NCI-H526 (cell line): ENCODE data around the gene RAB40C.
A peak's percentile ranks its signal among the peaks of the same experiment; 100 is the strongest.

Source experiments
- DNase-seq, 2 experiments: peaks; one replicate each; lab custom pipeline; 2025; lab: John Stamatoyannopoulos, UW

RAB40C gene

DNA sequence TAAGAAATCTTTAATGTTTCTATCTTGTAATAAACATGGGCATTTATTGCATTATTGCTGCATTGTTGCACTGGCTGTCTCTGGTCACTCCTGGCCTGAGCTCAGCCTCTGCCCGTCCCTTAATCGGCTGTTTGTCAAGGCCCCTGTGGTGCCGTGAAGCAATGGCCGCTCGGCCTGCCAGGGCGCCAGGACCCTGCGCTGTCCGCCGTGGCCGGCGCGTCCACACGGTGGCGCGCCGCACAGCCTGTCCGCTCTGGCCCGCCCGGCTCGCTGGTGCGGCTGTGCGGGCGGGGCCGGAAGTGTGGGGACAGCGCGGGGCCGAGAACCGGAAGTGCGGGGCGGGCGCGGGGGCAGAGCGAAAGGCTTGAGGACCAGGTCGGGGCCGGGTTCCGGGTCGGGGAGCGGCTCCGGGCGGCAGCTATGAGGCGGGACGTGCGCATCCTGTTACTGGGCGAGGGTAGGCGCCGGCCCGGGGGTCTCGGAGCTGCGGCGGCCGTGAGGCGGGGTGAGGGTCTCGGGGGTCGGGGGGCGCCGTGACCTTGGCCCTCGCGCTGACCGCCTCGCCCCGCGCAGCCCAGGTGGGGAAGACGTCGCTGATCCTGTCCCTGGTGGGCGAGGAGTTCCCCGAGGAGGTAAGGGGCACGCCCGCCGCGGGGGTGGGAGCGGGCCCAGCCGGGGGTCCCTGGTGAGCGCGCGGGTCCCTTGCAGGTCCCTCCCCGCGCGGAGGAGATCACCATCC, 78.1 kb downstream of the RAB40C start, which contains the start of gene RHOT2:
TSS of gene RHOT2 (plus strand) at position 353 of the 739 bp plus-strand sequence. CDS start at position 421, 68 bp downstream.
- peak; percentile 68 to 92 for DNase-seq

DNA sequence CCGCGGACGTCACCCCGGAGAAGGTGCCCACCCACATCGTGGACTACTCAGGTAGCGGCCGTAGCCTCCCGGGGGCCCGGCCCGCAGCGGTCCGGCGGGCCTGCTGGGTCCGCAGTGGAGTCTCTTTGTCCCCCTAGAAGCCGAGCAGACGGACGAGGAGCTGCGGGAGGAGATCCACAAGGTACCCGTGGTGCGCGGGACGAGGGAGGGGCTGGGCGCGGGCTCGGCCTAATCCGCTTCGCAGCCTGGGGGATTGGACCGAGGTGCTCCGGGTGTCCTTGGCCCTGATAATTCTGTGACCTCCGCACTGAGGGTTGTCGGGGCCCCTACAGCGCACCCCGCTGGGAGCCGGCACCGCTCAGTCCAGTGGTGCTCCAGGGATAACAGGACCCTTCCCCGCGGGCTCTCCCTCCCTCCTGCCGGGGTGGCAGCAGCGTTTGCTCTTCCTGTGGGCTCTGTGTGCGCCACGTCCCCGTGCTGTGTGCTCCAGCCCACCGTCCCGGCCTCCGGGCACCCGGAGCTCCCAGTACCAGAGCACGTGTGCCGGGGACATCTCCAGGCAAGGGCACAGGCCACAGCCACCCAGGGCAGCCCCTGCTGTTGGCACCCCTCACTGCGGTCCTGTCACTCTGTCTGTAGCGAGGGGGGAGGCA, 78.8 kb downstream of the RAB40C start:
- no peak for DNase-seq

DNA sequence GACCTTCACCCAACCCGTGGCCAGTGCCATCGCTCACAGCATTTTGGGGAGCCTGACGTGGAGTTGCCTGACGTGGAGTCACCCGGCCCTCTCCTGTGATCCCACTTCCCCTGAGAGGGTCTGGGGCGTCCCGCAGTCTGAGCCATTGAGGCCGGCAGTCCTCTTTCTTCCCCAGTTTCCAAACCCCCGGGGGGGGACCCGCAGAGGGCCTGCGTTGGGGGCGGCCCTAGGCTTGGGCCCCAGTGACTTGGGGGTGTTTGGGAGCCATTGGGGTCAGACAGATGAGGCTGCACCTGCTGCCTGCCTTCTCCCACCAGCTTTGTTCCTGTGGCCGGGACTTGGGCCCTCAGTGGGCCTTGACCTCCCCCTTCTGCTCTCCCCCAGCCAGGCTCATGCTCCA, 79.8 kb downstream of the RAB40C start:
- DNase-seq, result no peak

DNA sequence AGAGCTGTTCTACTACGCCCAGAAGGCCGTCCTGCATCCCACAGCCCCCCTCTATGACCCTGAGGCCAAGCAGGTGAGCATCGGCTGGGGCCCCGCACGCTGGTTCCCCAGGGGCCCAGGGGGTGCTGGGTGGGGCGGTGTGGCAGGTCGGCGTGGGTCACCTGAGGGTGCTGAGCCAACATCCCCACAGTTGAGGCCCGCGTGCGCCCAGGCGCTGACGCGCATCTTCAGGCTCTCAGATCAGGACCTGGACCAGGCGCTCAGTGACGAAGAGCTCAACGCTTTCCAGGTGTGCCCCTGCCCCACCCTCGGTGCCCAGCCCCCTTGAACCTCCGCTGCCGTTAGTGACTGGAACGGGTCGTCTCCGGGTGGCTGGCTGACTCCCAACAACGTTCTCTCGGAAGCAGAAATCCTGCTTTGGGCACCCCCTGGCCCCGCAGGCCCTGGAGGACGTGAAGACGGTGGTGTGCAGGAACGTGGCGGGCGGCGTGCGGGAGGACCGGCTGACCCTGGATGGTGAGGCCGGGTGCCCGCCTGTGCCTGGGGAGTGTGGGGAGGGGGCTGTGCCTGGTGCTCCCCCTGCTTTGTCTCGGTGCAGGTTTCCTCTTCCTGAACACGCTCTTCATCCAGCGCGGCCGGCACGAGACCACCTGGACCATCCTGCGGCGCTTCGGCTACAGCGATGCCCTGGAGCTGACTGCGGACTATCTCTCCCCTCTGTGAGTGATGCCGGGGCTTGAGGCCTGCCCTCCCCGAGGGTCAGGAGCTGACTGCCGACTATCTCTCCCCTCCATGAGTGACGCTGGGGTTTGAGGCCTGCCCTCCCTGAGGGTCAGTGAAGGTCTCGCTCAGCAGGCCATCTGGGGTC, 80.9 kb downstream of the RAB40C start:
- no peak for DNase-seq

DNA sequence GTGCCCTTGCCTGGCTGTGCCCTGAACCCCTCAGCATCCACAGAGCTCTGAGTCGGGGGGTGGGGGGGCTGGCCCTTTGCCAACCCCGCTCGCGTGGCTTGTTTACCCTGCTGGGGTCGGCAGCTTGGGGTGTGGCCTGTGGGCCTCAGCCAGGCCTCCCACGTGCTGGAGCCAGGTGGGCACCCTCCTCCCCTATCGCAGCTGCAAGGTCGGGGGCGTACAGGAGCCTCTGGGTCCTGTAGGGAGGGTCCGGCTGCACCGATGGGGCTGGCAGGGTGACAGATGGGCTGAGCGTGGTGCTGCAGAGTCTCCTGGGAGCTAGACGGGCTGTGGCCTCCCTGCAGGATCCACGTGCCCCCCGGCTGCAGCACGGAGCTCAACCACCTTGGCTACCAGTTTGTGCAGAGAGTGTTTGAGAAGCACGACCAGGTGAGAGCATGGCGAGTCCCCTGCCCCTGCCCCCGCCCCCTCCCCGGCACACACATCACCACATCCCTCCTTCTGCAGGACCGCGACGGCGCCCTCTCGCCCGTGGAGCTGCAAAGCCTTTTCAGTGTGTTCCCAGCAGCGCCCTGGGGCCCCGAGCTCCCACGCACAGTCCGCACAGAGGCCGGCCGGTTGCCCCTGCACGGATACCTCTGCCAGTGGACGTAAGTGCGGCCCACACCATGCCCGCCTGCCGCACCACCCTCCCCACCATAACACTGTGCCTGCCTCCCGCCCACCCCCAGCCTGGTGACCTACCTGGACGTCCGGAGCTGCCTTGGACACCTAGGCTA, 81.7 kb downstream of the RAB40C start:
- DNase-seq, result no peak

DNA sequence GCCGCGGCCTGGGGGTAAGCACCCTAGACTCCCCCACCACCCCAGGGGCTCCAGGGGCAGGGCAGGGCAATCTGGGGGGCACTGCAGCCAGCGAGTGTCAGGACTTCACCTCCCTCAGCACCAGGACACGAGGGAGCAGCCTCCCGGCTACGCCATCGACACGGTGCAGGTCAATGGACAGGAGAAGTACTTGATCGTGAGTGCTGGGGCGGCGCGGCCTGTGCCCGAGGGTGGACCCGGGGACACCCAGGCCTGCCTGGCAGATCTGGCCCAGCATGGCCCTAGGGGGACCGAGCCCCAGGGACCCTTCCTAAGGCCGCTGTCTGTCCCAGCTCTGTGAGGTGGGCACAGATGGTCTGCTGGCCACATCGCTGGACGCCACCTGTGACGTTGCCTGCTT, 82.5 kb downstream of the RAB40C start:
- no peak for DNase-seq

DNA sequence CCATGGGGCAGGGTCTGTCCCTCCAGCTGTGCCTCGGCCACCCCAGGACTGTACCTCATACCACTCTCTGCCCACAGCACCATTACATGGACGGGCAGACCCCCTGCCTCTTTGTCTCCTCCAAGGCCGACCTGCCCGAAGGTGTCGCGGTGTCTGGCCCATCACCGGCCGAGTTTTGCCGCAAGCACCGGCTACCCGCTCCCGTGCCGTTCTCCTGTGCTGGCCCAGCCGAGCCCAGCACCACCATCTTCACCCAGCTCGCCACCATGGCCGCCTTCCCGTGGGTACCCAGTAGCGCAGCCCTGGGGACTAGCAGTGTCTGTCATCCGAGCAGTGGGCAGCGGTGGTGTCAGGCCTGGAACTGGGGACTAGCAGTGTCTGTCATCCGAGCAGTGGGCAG, 83.0 kb downstream of the RAB40C start:
- no peak for DNase-seq

DNA sequence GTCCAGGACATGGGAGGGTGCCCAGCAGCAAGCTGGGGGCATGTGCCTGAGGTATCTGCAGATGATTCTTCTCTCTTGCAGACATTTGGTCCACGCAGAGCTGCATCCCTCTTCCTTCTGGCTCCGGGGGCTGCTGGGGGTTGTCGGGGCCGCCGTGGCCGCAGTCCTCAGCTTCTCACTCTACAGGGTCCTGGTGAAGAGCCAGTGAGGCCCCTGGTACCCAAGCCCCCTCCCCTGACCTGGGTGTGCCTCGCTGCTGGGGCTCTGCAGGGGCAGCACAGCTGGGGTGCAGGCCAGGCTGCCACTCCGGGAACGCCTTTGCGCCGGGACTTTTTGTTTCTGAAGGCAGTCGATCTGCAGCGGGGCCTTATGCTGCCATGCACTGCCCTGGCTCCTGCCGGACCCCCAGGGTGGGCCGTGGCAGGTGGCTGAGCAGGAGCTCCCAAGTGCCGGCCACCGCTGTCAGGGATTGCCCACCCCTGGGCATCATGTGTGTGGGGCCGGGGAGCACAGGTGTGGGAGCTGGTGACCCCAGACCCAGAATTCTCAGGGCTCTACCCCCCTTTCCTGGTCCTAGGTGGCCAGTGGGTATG, 83.6 kb downstream of the RAB40C start:
- no peak for DNase-seq

DNA sequence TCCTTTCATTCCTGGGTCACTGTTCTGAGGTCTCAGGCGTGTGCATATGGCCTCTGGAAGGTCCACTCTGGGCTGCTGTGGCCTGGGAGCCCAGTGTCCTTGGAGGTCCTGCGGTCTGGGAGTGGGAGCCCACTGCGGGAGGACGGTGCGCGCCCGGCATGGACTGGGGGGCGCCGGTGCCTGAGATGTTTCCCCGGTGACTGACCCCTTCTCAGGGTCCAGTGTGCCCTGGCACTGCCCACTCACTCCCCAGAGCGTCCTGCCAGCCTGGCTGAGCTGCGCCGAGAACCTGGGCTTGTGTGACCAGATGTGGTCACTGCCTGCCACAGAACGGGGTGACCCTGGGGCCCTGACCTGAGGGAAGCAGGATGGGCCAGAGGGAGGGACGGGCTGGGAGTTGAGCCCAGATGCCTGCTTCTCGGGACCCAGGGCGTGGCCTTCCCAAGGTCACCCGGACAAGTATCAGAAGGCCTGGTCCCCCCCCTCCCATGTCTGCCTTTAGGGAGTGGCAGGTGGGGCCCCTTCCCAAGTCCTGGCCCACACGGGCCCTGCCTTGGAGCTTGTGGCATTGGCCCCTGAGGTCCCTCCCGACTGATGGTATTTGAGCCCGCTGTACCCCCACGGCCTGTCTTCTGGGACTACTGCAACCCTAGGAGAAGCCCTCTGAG, 84.5 kb downstream of the RAB40C start:
- no peak for DNase-seq

DNA sequence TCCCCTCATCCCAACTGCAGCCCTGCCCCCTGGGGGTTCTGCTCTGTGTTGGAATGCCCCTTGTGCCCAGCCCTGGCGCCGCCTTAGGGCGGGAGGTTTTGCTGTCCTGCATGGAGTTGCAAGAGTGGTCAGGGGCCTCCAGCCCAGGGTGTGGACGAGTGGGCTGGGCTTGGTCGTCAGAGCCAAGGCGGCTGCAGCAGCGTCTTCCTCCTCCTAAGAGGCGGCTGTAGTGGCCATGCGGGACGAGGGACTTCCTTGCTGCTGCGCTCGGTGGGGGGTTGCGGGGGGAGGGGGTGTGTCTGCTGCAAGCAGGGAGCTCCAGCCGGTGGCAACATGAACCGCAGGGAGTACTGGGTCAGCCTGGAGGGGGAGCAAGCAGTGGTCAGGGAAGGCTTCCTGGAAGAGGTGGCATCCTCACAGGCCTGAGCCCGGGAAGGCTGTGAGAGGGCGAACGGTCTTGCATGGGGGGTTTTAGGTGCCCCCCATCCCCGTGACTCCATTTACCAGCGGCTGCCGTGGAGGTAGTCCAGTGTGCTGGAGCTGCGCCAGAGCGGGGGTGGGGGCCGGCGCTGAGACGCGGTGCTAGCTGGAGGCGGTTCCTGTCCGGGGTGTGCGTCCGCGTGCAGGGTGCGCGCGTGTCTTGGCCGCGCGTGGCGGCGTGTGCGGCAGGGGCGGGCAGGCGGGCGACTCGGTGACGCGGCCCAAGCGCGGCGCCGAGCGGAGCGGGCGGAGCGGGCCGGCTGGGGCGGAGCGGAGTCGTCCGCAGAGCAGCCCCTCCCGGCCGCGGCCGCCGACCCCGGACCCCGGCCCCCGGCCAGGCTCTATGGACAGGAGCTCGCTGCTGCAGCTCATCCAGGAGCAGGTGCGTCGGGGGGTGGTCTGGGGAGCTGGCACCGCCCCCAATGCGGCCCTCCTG, 85.4 kb downstream of the RAB40C start, which contains the start of gene RHBDL1:
TSS of gene RHBDL1 (plus strand) at position 704 of the 916 bp plus-strand sequence. CDS start at position 824, 120 bp downstream.
- DNase-seq, result no peak

DNA sequence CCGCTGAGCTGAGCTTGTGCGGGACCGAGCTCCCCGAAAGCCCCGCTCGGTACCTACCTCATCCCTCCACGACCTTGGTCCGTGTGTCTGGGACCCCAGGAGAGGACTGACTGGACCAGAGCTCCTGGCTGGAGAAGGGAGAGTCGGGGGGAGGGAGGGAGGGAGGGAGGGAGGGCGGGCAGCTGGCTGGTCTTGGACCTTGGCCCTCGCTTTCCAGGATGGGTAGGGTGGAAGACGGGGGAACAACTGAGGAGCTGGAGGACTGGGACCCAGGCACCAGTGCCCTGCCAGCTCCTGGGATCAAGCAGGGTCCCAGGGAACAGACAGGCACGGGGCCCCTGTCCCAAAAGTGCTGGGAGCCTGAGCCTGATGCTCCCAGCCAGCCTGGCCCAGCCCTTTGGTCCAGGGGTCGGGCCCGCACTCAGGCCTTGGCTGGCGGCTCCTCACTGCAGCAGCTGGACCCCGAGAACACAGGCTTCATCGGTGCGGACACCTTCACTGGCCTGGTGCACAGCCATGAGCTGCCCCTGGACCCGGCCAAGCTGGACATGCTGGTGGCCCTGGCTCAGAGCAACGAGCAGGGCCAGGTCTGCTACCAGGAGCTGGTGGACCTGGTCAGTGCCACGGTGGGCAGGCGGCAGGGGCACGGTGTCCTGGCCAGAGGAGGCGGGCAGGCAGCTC, 86.2 kb downstream of the RAB40C start:
- no peak for DNase-seq

DNA sequence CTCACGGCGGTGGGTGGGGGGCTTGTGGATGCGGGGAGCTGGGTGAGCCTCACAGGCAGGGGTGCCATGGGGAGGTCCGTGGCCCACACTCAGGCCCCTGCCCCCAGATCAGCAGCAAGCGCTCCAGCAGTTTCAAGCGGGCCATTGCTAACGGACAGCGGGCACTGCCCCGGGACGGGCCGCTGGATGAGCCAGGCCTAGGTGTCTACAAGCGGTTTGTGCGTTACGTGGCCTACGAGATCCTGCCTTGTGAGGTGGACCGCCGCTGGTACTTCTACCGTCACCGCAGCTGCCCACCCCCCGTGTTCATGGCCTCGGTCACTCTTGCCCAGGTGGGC, 86.7 kb downstream of the RAB40C start:
- no peak for DNase-seq

DNA sequence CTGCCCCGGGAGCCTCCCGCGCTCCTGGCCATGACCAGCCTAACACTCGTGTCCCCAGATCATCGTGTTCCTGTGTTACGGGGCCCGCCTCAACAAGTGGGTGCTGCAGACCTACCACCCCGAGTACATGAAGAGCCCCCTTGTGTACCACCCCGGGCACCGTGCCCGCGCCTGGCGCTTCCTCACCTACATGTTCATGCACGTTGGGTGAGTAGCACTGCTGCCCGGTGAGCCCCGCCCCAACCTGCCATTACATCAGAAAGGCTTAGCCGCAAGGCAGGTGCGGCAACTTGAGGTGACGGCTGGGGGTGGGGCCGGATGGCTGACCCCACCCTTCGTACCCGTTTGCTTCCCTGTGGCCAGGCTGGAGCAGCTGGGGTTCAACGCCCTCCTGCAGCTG, 87.0 kb downstream of the RAB40C start:
- DNase-seq, result peak; percentile 65 to 82

DNA sequence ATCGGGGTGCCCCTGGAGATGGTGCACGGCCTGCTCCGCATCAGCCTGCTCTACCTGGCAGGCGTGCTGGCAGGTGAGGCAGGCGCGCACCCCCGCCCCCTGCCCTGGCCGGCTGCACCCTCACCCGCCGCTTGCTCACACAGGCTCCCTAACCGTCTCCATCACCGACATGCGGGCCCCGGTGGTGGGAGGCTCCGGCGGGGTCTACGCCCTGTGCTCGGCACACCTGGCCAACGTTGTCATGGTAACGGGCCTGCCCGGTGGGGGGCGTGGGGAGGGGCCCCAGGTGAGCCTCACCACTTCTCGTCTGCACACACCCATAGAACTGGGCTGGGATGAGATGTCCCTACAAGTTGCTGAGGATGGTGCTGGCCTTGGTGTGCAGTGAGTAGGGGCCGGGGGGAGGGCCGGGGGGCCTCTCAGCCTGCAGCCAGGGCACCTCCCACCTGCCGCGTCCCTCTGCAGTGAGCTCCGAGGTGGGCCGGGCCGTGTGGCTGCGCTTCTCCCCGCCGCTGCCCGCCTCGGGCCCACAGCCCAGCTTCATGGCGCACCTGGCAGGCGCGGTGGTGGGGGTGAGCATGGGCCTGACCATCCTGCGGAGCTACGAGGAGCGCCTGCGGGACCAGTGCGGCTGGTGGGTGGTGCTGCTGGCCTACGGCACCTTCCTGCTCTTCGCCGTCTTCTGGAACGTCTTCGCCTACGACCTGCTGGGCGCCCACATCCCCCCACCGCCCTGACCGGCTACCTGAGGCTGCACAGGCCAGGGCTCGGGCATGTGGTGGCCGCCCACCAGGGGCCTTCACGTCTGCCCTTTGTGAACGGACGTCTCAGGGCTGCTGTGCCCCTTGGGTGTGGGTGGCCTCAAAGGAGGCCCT, 87.7 kb downstream of the RAB40C start:
- DNase-seq, result peak; percentile 65 to 88

DNA sequence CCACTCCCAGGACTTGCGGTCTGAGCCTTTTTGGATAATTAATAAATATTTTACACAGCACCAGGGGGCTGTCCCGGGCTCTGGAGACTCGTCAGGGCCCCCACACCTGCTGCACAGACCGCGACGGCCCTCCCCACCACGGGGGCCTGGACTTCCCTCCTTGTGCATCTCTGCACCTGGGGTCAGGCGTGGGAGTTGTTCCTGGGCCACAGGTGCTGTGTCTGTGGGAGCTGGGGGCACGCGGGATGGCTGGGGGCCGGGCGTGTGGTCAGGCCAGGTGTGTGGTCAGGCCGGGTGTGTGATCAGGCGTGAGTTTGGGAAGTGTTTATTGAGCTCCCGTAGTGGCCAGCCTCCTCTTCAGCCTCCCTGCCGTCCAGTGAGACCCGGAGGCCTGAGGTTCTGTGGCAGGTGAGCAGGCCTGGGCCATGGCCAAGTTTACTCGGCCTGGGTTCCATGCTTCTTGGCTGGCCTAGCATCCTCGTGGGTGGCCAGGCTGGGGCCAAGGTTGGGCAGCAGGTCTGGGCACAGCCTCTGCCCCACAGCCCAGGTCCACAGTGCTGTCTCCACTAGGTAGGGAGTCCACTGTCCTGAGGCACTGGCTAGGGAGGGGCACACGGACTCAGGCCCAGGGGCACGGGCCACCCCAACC, 88.5 kb downstream of the RAB40C start:
- no peak for DNase-seq
